Measurements from ENCODE around the gene VPS37B. TPM values are rescaled to one million over a fixed set of nuclear protein-coding genes. Genes with fewer than 3 reads are reported as not detected.

VPS37B gene
- total RNA-seq, 4 donors from 2014 or later, result 3.3 to 21.6 (median 20.2) TPM

DNA sequence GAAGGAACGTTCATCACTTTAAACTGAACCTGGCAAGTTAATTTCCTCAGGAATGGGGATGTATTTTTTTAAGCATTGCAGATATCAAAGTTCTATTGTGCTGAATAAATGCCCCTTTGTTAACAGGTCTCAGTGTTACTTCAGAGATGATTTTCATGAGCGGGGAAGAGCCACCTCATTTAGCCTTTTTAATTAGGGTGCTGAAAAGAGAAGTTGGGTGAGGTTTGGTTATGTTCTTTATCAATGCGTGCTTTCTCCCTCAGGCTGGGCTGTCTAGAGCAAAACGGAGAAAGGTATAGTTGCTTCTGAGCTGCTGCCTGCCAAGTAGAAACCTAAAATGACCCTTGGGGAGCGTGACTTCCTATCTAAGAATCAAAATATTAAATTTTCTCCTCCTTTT lies 68.7 kb downstream of the VPS37B start:
- Histone ChIP-seq H3K9me3 (no peaks in the 10 kb centered on the region), H3K27ac (no peak overlapping the region), H3K36me3 (no peaks in the 10 kb centered on the region), H3K4me1 (no peaks in the 10 kb centered on the region), H3K4me3 (no peak overlapping the region), H3K27me3 (no peaks in the 10 kb centered on the region)
- intact Hi-C loops (cut with DNase I; ENCODE audit: low total_unique reads), result no loop called here
- DNase-seq, result no peak
- TF ChIP-seq, protein P1, sequence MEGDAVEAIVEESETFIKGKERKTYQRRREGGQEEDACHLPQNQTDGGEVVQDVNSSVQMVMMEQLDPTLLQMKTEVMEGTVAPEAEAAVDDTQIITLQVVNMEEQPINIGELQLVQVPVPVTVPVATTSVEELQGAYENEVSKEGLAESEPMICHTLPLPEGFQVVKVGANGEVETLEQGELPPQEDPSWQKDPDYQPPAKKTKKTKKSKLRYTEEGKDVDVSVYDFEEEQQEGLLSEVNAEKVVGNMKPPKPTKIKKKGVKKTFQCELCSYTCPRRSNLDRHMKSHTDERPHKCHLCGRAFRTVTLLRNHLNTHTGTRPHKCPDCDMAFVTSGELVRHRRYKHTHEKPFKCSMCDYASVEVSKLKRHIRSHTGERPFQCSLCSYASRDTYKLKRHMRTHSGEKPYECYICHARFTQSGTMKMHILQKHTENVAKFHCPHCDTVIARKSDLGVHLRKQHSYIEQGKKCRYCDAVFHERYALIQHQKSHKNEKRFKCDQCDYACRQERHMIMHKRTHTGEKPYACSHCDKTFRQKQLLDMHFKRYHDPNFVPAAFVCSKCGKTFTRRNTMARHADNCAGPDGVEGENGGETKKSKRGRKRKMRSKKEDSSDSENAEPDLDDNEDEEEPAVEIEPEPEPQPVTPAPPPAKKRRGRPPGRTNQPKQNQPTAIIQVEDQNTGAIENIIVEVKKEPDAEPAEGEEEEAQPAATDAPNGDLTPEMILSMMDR (IDR thresholded peaks at IDR 0.05), result no peak
- TF ChIP-seq POLR2A (IDR thresholded peaks at IDR 0.05), result no peak

- peak overlapping the region; percentile 22 to 23 for H3K4me3 ChIP-seq
- peak overlapping the region in 1 of 2 donors; percentile 14 for H3K27ac ChIP-seq
- intact Hi-C loops (cut with DNase I; ENCODE audit: low total_unique reads), result no loop called here
- TF ChIP-seq, protein P1 (IDR thresholded peaks at IDR 0.05), result no peak
- TF ChIP-seq POLR2A (IDR thresholded peaks at IDR 0.05), result no peak
- H3K9me3 ChIP-seq, result no peaks in the 10 kb centered on the region
- no peaks in the 10 kb centered on the region for H3K36me3 ChIP-seq
- no peaks in the 10 kb centered on the region for H3K4me1 ChIP-seq
- no peak for DNase-seq
- no peaks in the 10 kb centered on the region for H3K27me3 ChIP-seq
Observed at GRCh38 chr12:122825773-122826724, 69.9 kb downstream of the VPS37B start.

- H3K9me3 ChIP-seq, result no peaks in the 10 kb centered on the region
- H3K4me1 ChIP-seq, result no peaks in the 10 kb centered on the region
- H3K27me3 ChIP-seq, result no peaks in the 10 kb centered on the region
- no peak overlapping the region for H3K4me3 ChIP-seq
- TF ChIP-seq, protein P1 (IDR thresholded peaks at IDR 0.05), result no peak
- no peak for TF ChIP-seq POLR2A (IDR thresholded peaks at IDR 0.05)
- intact Hi-C loops (cut with DNase I; ENCODE audit: low total_unique reads), result no loop called here
- DNase-seq, result no peak
- no peak overlapping the region for H3K27ac ChIP-seq
- H3K36me3 ChIP-seq, result no peaks in the 10 kb centered on the region
Observed at GRCh38 chr12:122823429-122823828, 72.5 kb downstream of the VPS37B start.

GRCh38 chr12:122820838-122821271 lies 75.1 kb downstream of the VPS37B start:
- TF ChIP-seq, protein P1 (IDR thresholded peaks at IDR 0.05), result no peak
- TF ChIP-seq POLR2A (IDR thresholded peaks at IDR 0.05), result no peak
- no peak overlapping the region for H3K4me3 ChIP-seq
- no peaks in the 10 kb centered on the region for H3K4me1 ChIP-seq
- H3K9me3 ChIP-seq, result no peaks in the 10 kb centered on the region
- H3K36me3 ChIP-seq, result no peaks in the 10 kb centered on the region
- intact Hi-C loops (cut with DNase I; ENCODE audit: low total_unique reads), result no loop called here
- DNase-seq, result no peak
- no peak overlapping the region for H3K27ac ChIP-seq
- no peaks in the 10 kb centered on the region for H3K27me3 ChIP-seq

- Histone ChIP-seq H3K4me3 (no peak overlapping the region), H3K9me3 (no peaks in the 10 kb centered on the region), H3K27me3 (no peaks in the 10 kb centered on the region), H3K36me3 (no peaks in the 10 kb centered on the region), H3K4me1 (no peaks in the 10 kb centered on the region), H3K27ac (no peak overlapping the region)
- intact Hi-C loops (cut with DNase I; ENCODE audit: low total_unique reads), result no loop called here
- DNase-seq, result no peak
- TF ChIP-seq POLR2A (IDR thresholded peaks at IDR 0.05), result no peak
- TF ChIP-seq, protein P1 (IDR thresholded peaks at IDR 0.05), result no peak
Observed at GRCh38 chr12:122820138-122820537, 75.8 kb downstream of the VPS37B start.

Measured in uterus (tissue), 4 donors.